ENCODE results near the gene MTOR.
"Not testable (repeated sequence)": the region's sequence is repeated elsewhere in the genome, so short reads cannot be mapped to it uniquely, and the experiment has no call there.

DNA sequence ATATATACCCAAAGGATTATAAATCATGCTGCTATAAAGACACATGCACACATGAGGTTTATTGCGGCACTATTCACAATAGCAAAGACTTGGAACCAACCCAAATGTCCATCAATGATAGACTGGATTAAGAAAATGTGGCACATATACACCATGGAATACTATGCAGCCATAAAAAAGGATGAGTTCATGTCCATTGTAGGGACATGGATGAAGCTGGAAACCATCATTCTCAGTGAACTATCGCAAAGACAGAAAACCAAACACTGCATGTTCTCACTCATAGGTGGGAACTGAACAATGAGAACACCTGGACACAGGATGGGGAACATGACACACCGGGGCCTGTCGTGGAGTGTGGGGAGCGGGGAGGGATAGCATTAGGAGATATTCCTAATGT, 95.6 kb downstream of the MTOR start:
- TF ChIP-seq, protein P1, sequence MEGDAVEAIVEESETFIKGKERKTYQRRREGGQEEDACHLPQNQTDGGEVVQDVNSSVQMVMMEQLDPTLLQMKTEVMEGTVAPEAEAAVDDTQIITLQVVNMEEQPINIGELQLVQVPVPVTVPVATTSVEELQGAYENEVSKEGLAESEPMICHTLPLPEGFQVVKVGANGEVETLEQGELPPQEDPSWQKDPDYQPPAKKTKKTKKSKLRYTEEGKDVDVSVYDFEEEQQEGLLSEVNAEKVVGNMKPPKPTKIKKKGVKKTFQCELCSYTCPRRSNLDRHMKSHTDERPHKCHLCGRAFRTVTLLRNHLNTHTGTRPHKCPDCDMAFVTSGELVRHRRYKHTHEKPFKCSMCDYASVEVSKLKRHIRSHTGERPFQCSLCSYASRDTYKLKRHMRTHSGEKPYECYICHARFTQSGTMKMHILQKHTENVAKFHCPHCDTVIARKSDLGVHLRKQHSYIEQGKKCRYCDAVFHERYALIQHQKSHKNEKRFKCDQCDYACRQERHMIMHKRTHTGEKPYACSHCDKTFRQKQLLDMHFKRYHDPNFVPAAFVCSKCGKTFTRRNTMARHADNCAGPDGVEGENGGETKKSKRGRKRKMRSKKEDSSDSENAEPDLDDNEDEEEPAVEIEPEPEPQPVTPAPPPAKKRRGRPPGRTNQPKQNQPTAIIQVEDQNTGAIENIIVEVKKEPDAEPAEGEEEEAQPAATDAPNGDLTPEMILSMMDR (IDR thresholded peaks at IDR 0.05; ENCODE audit: insufficient read depth, low read length), result not testable (repeated sequence)
- TF ChIP-seq POLR2AphosphoS5, GABPA (IDR thresholded peaks at IDR 0.05; ENCODE audit: low read depth): not testable (repeated sequence)
- TF ChIP-seq, protein P2, sequence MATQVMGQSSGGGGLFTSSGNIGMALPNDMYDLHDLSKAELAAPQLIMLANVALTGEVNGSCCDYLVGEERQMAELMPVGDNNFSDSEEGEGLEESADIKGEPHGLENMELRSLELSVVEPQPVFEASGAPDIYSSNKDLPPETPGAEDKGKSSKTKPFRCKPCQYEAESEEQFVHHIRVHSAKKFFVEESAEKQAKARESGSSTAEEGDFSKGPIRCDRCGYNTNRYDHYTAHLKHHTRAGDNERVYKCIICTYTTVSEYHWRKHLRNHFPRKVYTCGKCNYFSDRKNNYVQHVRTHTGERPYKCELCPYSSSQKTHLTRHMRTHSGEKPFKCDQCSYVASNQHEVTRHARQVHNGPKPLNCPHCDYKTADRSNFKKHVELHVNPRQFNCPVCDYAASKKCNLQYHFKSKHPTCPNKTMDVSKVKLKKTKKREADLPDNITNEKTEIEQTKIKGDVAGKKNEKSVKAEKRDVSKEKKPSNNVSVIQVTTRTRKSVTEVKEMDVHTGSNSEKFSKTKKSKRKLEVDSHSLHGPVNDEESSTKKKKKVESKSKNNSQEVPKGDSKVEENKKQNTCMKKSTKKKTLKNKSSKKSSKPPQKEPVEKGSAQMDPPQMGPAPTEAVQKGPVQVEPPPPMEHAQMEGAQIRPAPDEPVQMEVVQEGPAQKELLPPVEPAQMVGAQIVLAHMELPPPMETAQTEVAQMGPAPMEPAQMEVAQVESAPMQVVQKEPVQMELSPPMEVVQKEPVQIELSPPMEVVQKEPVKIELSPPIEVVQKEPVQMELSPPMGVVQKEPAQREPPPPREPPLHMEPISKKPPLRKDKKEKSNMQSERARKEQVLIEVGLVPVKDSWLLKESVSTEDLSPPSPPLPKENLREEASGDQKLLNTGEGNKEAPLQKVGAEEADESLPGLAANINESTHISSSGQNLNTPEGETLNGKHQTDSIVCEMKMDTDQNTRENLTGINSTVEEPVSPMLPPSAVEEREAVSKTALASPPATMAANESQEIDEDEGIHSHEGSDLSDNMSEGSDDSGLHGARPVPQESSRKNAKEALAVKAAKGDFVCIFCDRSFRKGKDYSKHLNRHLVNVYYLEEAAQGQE (IDR thresholded peaks at IDR 0.05; ENCODE audit: insufficient replicate concordance, low read depth), result not testable (repeated sequence)
